Activated naive CD4-positive, alpha-beta T cell treated with anti-CD3 and anti-CD28 coated beads for 36 hours (primary cell): ENCODE data around the gene RESP18. TPM values are rescaled to one million over a fixed set of nuclear protein-coding genes. Genes with fewer than 3 reads are reported as not detected.
"Not testable (repeated sequence)": the region's sequence is repeated elsewhere in the genome, so short reads cannot be mapped to it uniquely, and the experiment has no call there.

Source experiments
- CTCF ChIA-PET: fragments of 350-600 bp; sonication (Branson Sonifier 250); formaldehyde crosslinking; loops from one replicate; lab custom pipeline; 2021; ENCODE audit warnings: antibody characterized with exemption; lab: Charles Lee
- DNase-seq: peaks from one replicate; pipeline ENCODE4 v3.0.0-alpha.2; 2020
- H3K27ac Mint-ChIP-seq: one replicate; pipeline ENCODE4 v1.8.0; 2021; ENCODE audit warnings: mild to moderate bottlenecking, mixed read lengths
- H3K27me3 Mint-ChIP-seq: one replicate; pipeline ENCODE4 v1.8.0; 2021; ENCODE audit warnings: low read depth, mixed read lengths
- H3K36me3 Mint-ChIP-seq: one replicate; pipeline ENCODE4 v1.8.0; 2021; ENCODE audit warnings: low read depth, mixed read lengths
- H3K4me1 Mint-ChIP-seq: one replicate; pipeline ENCODE4 v1.8.0; 2021; ENCODE audit warnings: low read depth, mixed read lengths
- H3K4me3 Mint-ChIP-seq: one replicate; pipeline ENCODE4 v1.8.0; 2021; ENCODE audit warnings: mild to moderate bottlenecking, moderate library complexity, mixed read lengths
- H3K9me3 Mint-ChIP-seq: one replicate; pipeline ENCODE4 v1.8.0; 2021; ENCODE audit warnings: mixed read lengths
- intact Hi-C: fragments of 100-400 bp; cut with micrococcal nuclease; formaldehyde crosslinking; loops from one replicate; pipeline ENCODE4 v1.15.1; 2023
- total RNA-seq, 2 experiments: library from RNA; stranded (reverse); gene quantifications; one replicate each; pipeline ENCODE4 v1.2.3, GENCODE V29; 2021

RESP18 gene
- total RNA-seq, 2 experiments from 2014 or later: not detected

GRCh38 chr2:219314804-219315468 lies 17.6 kb downstream of the RESP18 start:
- H3K4me3 Mint-ChIP-seq: no peak overlapping the region
- intact Hi-C loops: no loop called here
- CTCF ChIA-PET: interaction anchor here (1.2 kb wide), 1 partner anchor 37 kb away, joined by 4 read pairs; no protein-coding TSS in a partner anchor
- H3K4me1 Mint-ChIP-seq: no peaks in the 10 kb centered on the region
- no peaks in the 10 kb centered on the region for H3K9me3 Mint-ChIP-seq
- H3K36me3 Mint-ChIP-seq: no peaks in the 10 kb centered on the region
- H3K27ac Mint-ChIP-seq: no peak overlapping the region
- no peak for DNase-seq
- peaks cover 17% of the 10 kb centered on the region for H3K27me3 Mint-ChIP-seq

- H3K4me3 Mint-ChIP-seq, H3K27ac Mint-ChIP-seq, DNase-seq, H3K36me3 Mint-ChIP-seq, H3K9me3 Mint-ChIP-seq, H3K4me1 Mint-ChIP-seq, intact Hi-C loops: not testable (repeated sequence)
- peaks cover 34% of the 10 kb centered on the region for H3K27me3 Mint-ChIP-seq
- CTCF ChIA-PET: interaction anchor here (1.2 to 1.3 kb wide), 2 partner anchors 13 to 348 kb away, joined by 4 to 7 read pairs; no protein-coding TSS in a partner anchor
Measured at GRCh38 chr2:219312683-219313263, 19.8 kb downstream of the RESP18 start.

- peaks cover 55% of the 10 kb centered on the region for H3K27me3 Mint-ChIP-seq
- H3K36me3 Mint-ChIP-seq: no peaks in the 10 kb centered on the region
- no peak within 1 kb of the TSS for H3K4me3 Mint-ChIP-seq
- CTCF ChIA-PET: interaction anchor here (1.4 kb wide), 1 partner anchor 10 kb away, joined by 5 read pairs; no protein-coding TSS in a partner anchor
- intact Hi-C loops: loop anchor here (5.0 kb wide), 1 partner anchor 262 kb away; no protein-coding TSS in a partner anchor
- peaks cover 8% of the 10 kb centered on the region for H3K4me1 Mint-ChIP-seq
- H3K9me3 Mint-ChIP-seq: no peaks in the 10 kb centered on the region
- DNase-seq: no peak
- H3K27ac Mint-ChIP-seq: no peak within 1 kb of the TSS
Measured at GRCh38 chr2:219309278-219309677, 23.3 kb downstream of the RESP18 start, which contains the start of gene PTPRN. PTPRN (minus strand) TSS chr2:219309401; CDS start chr2:219309332, 69 bp downstream.

GRCh38 chr2:219308142-219309101 lies 24.1 kb downstream of the RESP18 start:
- DNase-seq: peak; percentile 80
- Mint-ChIP-seq H3K9me3 (no peaks in the 10 kb centered on the region), H3K4me3 (no peak overlapping the region), H3K4me1 (peaks cover 8% of the 10 kb centered on the region), H3K27me3 (peaks cover 52% of the 10 kb centered on the region), H3K27ac (no peak overlapping the region), H3K36me3 (no peaks in the 10 kb centered on the region)
- CTCF ChIA-PET: interaction anchor here (0.6 to 1.4 kb wide), 2 partner anchors 9 to 915 kb away, joined by 3 to 5 read pairs; no protein-coding TSS in a partner anchor
- intact Hi-C loops: loop anchor here (5.0 kb wide), 1 partner anchor 261 kb away; no protein-coding TSS in a partner anchor

- intact Hi-C loops: loop anchor here (5.0 kb wide), 1 partner anchor 259 kb away; no protein-coding TSS in a partner anchor
Measured at GRCh38 chr2:219306047-219306446, 26.5 kb downstream of the RESP18 start.

GRCh38 chr2:219304223-219304622 lies 28.3 kb downstream of the RESP18 start:
- no peak overlapping the region for H3K27ac Mint-ChIP-seq
- CTCF ChIA-PET: interaction anchor here (3.8 kb wide), 1 partner anchor 9 kb away, joined by 17 read pairs; no protein-coding TSS in a partner anchor
- no peak overlapping the region for H3K4me3 Mint-ChIP-seq
- H3K36me3 Mint-ChIP-seq: no peaks in the 10 kb centered on the region
- peaks cover 32% of the 10 kb centered on the region for H3K27me3 Mint-ChIP-seq
- no peaks in the 10 kb centered on the region for H3K9me3 Mint-ChIP-seq
- peaks cover 4% of the 10 kb centered on the region for H3K4me1 Mint-ChIP-seq
- DNase-seq: no peak
- intact Hi-C loops: no loop called here

More at GRCh38 chr2:219306047-219306446, 26.5 kb downstream of the RESP18 start:
- H3K4me1 Mint-ChIP-seq: peaks cover 8% of the 10 kb centered on the region
- CTCF ChIA-PET: interaction anchor here (1.1 to 3.8 kb wide), 2 partner anchors 11 to 44 kb away, joined by 3 to 17 read pairs; no protein-coding TSS in a partner anchor
- no peak overlapping the region for H3K27ac Mint-ChIP-seq
- no peaks in the 10 kb centered on the region for H3K9me3 Mint-ChIP-seq
- no peak overlapping the region for H3K4me3 Mint-ChIP-seq
- peaks cover 44% of the 10 kb centered on the region for H3K27me3 Mint-ChIP-seq
- DNase-seq: no peak
- no peaks in the 10 kb centered on the region for H3K36me3 Mint-ChIP-seq

GRCh38 chr2:219302412-219302968 lies 30.1 kb downstream of the RESP18 start:
- no peak overlapping the region for H3K4me3 Mint-ChIP-seq
- intact Hi-C loops: no loop called here
- H3K4me1 Mint-ChIP-seq: peaks cover 2% of the 10 kb centered on the region
- H3K9me3 Mint-ChIP-seq: no peaks in the 10 kb centered on the region
- H3K36me3 Mint-ChIP-seq: no peaks in the 10 kb centered on the region
- CTCF ChIA-PET: interaction anchor here (0.7 to 1.7 kb wide), 3 partner anchors 26 to 148 kb away, joined by 3 to 6 read pairs (median 3); no protein-coding TSS in a partner anchor
- H3K27me3 Mint-ChIP-seq: peaks cover 21% of the 10 kb centered on the region
- no peak overlapping the region for H3K27ac Mint-ChIP-seq
- DNase-seq: no peak

GRCh38 chr2:219300022-219300421 lies 32.5 kb downstream of the RESP18 start:
- no peak overlapping the region for H3K27ac Mint-ChIP-seq
- CTCF ChIA-PET: interaction anchor here (0.5 to 5.2 kb wide), 15 partner anchors 13 to 534 kb away, joined by 3 to 58 read pairs (median 7); partner anchors contain the start of genes DNAJB2, GLB1L, NHEJ1 and STK16
- H3K9me3 Mint-ChIP-seq: no peaks in the 10 kb centered on the region

GRCh38 chr2:219299372-219299760 lies 33.2 kb downstream of the RESP18 start:
- intact Hi-C loops: loop anchor here (1.0 kb wide), 1 partner anchor 53 kb away; no protein-coding TSS in a partner anchor
- peaks cover 3% of the 10 kb centered on the region for H3K27me3 Mint-ChIP-seq
- CTCF ChIA-PET: interaction anchor here (0.6 to 5.2 kb wide), 20 partner anchors 9 to 843 kb away, joined by 3 to 58 read pairs (median 6); partner anchors contain the start of genes ANKZF1, ATG9A, DNAJB2 and GLB1L
- no peak for DNase-seq
- no peaks in the 10 kb centered on the region for H3K9me3 Mint-ChIP-seq
- H3K36me3 Mint-ChIP-seq: no peaks in the 10 kb centered on the region
- H3K4me3 Mint-ChIP-seq: no peak overlapping the region
- peaks cover 16% of the 10 kb centered on the region for H3K4me1 Mint-ChIP-seq
- H3K27ac Mint-ChIP-seq: no peak overlapping the region

More at GRCh38 chr2:219300022-219300421, 32.5 kb downstream of the RESP18 start:
- no peak overlapping the region for H3K4me3 Mint-ChIP-seq
- peaks cover 3% of the 10 kb centered on the region for H3K27me3 Mint-ChIP-seq
- no peaks in the 10 kb centered on the region for H3K36me3 Mint-ChIP-seq
- H3K4me1 Mint-ChIP-seq: peaks cover 13% of the 10 kb centered on the region
- intact Hi-C loops: no loop called here
- DNase-seq: no peak

- intact Hi-C loops: loop anchor here (1.0 kb wide), 4 partner anchors 53 to 139 kb away; partner anchors contain the start of genes ABCB6 and NHEJ1
- no peaks in the 10 kb centered on the region for H3K36me3 Mint-ChIP-seq
- CTCF ChIA-PET: interaction anchor here (0.6 to 5.2 kb wide), 24 partner anchors 10 to 843 kb away, joined by 3 to 58 read pairs (median 4); partner anchors contain the start of genes ANKZF1, ATG9A, DNAJB2 and GLB1L
- H3K9me3 Mint-ChIP-seq: no peaks in the 10 kb centered on the region
- peak; percentile 94 for DNase-seq
- H3K4me3 Mint-ChIP-seq: no peak overlapping the region
- H3K27me3 Mint-ChIP-seq: peaks cover 3% of the 10 kb centered on the region
- no peak overlapping the region for H3K27ac Mint-ChIP-seq
- H3K4me1 Mint-ChIP-seq: peaks cover 20% of the 10 kb centered on the region
Measured at GRCh38 chr2:219298759-219299371, 33.7 kb downstream of the RESP18 start.
